Stimulated activated CD8-positive, alpha-beta memory T cell treated with anti-CD3 and anti-CD28 coated beads, Interleukin-15, amount 100 ng/mL, for 1 hour (primary cell): ENCODE results near the gene HSPA6.
"Not testable (repeated sequence)": the region's sequence is repeated elsewhere in the genome, so short reads cannot be mapped to it uniquely, and the experiment has no call there.

Experiments
- DNase-seq: peaks from one replicate; pipeline ENCODE4 v3.0.0-alpha.2; 2020; ENCODE audit warnings: low read depth

HSPA6 gene

GRCh38 chr1:161503394-161503748 is 21.0 kb upstream of the HSPA6 start:
- no peak for DNase-seq

GRCh38 chr1:161505686-161506085 is 18.7 kb upstream of the HSPA6 start:
- DNase-seq, result no peak

- no peak for DNase-seq
Measured at GRCh38 chr1:161506336-161507223, 17.8 kb upstream of the HSPA6 start.

GRCh38 chr1:161510477-161510876 is 13.9 kb upstream of the HSPA6 start:
- no peak for DNase-seq

GRCh38 chr1:161511018-161511755 is 13.2 kb upstream of the HSPA6 start:
- no peak for DNase-seq

GRCh38 chr1:161511756-161512060 is 12.6 kb upstream of the HSPA6 start:
- no peak for DNase-seq

- DNase-seq, result not testable (repeated sequence)
Measured at GRCh38 chr1:161512636-161513447, 11.5 kb upstream of the HSPA6 start.

GRCh38 chr1:161513448-161513780 is 10.9 kb upstream of the HSPA6 start:
- DNase-seq, result not testable (repeated sequence)

- not testable (repeated sequence) for DNase-seq
Measured at GRCh38 chr1:161513953-161514352, 10.4 kb upstream of the HSPA6 start.

- DNase-seq, result not testable (repeated sequence)
Measured at GRCh38 chr1:161523041-161523816, 1.1 kb upstream of the HSPA6 start.

GRCh38 chr1:161524742-161525291 is 477 bp downstream of the HSPA6 start:
- not testable (repeated sequence) for DNase-seq

- not testable (repeated sequence) for DNase-seq
Measured at GRCh38 chr1:161525321-161525720, 981 bp downstream of the HSPA6 start.

- not testable (repeated sequence) for DNase-seq
Measured at GRCh38 chr1:161525918-161526317, 1.6 kb downstream of the HSPA6 start.

- not testable (repeated sequence) for DNase-seq
Measured at GRCh38 chr1:161528550-161528949, 4.2 kb downstream of the HSPA6 start.

GRCh38 chr1:161529463-161530104 is 5.2 kb downstream of the HSPA6 start:
- DNase-seq, result not testable (repeated sequence)

- peak; percentile 49 for DNase-seq
Measured at GRCh38 chr1:161530158-161530557, 5.8 kb downstream of the HSPA6 start.

GRCh38 chr1:161530671-161531641 is 6.6 kb downstream of the HSPA6 start:
- peak; percentile 92 for DNase-seq

GRCh38 chr1:161531986-161532643 is 7.8 kb downstream of the HSPA6 start:
- no peak for DNase-seq
